ENCODE data around the gene CHST11. TPM values are rescaled to one million over a fixed set of nuclear protein-coding genes. Genes with fewer than 3 reads are reported as not detected.

Gene CHST11
- total RNA-seq, 2 donors from 2014 or later = 4.6 to 14.5 TPM

GRCh38 chr12:104758771-104759170, 302.0 kb downstream of the CHST11 start:
- intact Hi-C loops (cut with DNase I) = no loop called here
- TF ChIP-seq, protein P1, sequence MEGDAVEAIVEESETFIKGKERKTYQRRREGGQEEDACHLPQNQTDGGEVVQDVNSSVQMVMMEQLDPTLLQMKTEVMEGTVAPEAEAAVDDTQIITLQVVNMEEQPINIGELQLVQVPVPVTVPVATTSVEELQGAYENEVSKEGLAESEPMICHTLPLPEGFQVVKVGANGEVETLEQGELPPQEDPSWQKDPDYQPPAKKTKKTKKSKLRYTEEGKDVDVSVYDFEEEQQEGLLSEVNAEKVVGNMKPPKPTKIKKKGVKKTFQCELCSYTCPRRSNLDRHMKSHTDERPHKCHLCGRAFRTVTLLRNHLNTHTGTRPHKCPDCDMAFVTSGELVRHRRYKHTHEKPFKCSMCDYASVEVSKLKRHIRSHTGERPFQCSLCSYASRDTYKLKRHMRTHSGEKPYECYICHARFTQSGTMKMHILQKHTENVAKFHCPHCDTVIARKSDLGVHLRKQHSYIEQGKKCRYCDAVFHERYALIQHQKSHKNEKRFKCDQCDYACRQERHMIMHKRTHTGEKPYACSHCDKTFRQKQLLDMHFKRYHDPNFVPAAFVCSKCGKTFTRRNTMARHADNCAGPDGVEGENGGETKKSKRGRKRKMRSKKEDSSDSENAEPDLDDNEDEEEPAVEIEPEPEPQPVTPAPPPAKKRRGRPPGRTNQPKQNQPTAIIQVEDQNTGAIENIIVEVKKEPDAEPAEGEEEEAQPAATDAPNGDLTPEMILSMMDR (IDR thresholded peaks at IDR 0.05) = no peak
- TF ChIP-seq POLR2A (IDR thresholded peaks at IDR 0.05) = no peak
- H3K4me1 ChIP-seq = no peaks in the 10 kb centered on the region
- H3K27me3 ChIP-seq = no peaks in the 10 kb centered on the region
- no peaks in the 10 kb centered on the region for H3K9me3 ChIP-seq
- no peak for DNase-seq
- H3K36me3 ChIP-seq (replicated peaks in 1 of 2; ENCODE audit: insufficient read depth in 1 of 2, low read depth in 2 of 2) = no peaks in the 10 kb centered on the region
- ATAC-seq = no peak
- H3K4me3 ChIP-seq = no peak overlapping the region
- H3K27ac ChIP-seq = no peak overlapping the region
- 92 to 97% methylated on average over 4 of the region's 4 CpGs for WGBS, 2 donors

DNA sequence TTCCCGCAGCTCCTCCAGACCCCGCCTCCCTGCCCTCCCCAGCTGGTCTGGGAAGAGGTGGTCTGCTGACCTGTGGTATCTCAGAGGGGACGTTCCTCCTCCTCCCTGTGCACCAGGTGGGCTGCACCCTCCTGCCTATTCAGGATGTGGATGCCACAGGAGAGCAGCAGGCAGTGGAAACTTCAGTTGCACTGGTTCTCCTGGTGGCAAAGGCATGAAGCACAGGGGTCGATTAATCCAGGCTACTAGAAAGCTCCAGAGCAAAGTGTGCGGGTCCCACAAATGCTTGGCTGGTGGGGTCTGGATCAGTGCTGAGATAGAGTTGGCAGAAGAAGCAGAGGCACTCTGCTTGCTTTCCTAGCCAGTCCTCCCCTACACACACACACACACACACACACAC, 304.3 kb downstream of the CHST11 start:
- 57 to 70% methylated on average over 5 of the region's 5 CpGs for WGBS, 2 donors
- Histone ChIP-seq H3K27ac (no peak overlapping the region), H3K4me3 (no peak overlapping the region), H3K27me3 (no peaks in the 10 kb centered on the region), H3K36me3 (replicated peaks in 1 of 2; ENCODE audit: insufficient read depth in 1 of 2, low read depth in 2 of 2) (no peaks in the 10 kb centered on the region), H3K9me3 (no peaks in the 10 kb centered on the region), H3K4me1 (no peaks in the 10 kb centered on the region)
- no peak for DNase-seq
- intact Hi-C loops (cut with DNase I) = no loop called here
- ATAC-seq = no peak
- TF ChIP-seq, protein P1 (IDR thresholded peaks at IDR 0.05) = no peak
- no peak for TF ChIP-seq POLR2A (IDR thresholded peaks at IDR 0.05)

- no peak for ATAC-seq
- no peak overlapping the region for H3K27ac ChIP-seq
- H3K9me3 ChIP-seq = no peaks in the 10 kb centered on the region
- WGBS, 2 donors = 93 to 94% methylated on average over 3 of the region's 3 CpGs
- DNase-seq = no peak
- no peaks in the 10 kb centered on the region for H3K36me3 ChIP-seq (replicated peaks in 1 of 2; ENCODE audit: insufficient read depth in 1 of 2, low read depth in 2 of 2)
- H3K4me1 ChIP-seq = no peaks in the 10 kb centered on the region
- TF ChIP-seq POLR2A (IDR thresholded peaks at IDR 0.05) = no peak
- TF ChIP-seq, protein P1 (IDR thresholded peaks at IDR 0.05) = no peak
- intact Hi-C loops (cut with DNase I) = no loop called here
- H3K27me3 ChIP-seq = no peaks in the 10 kb centered on the region
- H3K4me3 ChIP-seq = no peak overlapping the region
These were observed 304.9 kb downstream of the CHST11 start for GRCh38 chr12:104761611-104762010.

- peak in 1 of 4 donors; percentile 26 for DNase-seq
- TF ChIP-seq, protein P1 (IDR thresholded peaks at IDR 0.05) = no peak
- no peaks in the 10 kb centered on the region for H3K27me3 ChIP-seq
- H3K4me1 ChIP-seq = no peaks in the 10 kb centered on the region
- intact Hi-C loops (cut with DNase I) = no loop called here
- no peaks in the 10 kb centered on the region for H3K36me3 ChIP-seq (replicated peaks in 1 of 2; ENCODE audit: insufficient read depth in 1 of 2, low read depth in 2 of 2)
- no peaks in the 10 kb centered on the region for H3K9me3 ChIP-seq
- ATAC-seq = no peak
- WGBS, 2 donors = 75 to 83% methylated on average over 6 of the region's 6 CpGs
- H3K27ac ChIP-seq = no peak overlapping the region
- no peak overlapping the region for H3K4me3 ChIP-seq
These were observed 306.5 kb downstream of the CHST11 start for GRCh38 chr12:104763168-104763805.
